GM06990 (cell line): ENCODE measurements around the gene ARHGEF37.
A peak's percentile ranks its signal among the peaks of the same experiment; 100 is the strongest.
"Not testable (repeated sequence)": the region's sequence is repeated elsewhere in the genome, so short reads cannot be mapped to it uniquely, and the experiment has no call there.

Experiments used
- DNase-seq: peaks from one replicate; pipeline ENCODE4 v3.0.0-alpha.2; 2011; ENCODE audit not compliant: insufficient read length; ENCODE audit errors: extremely low read depth
- H3K27me3 ChIP-seq: replicated peaks from 2 replicates; pipeline ENCODE4 v1.6.0; 2011; ENCODE audit warnings: low read length; ENCODE audit not compliant: control insufficient read depth, insufficient read depth
- H3K36me3 ChIP-seq: 2 replicates; pipeline ENCODE4 v1.5.1; 2011; ENCODE audit warnings: low read length; ENCODE audit not compliant: control insufficient read depth, insufficient read depth
- H3K4me3 ChIP-seq: replicated peaks from 2 replicates; pipeline ENCODE4 v1.5.1; 2011; ENCODE audit warnings: low read depth, mild to moderate bottlenecking, control low read depth, low read length
- CTCF ChIP-seq: IDR thresholded peaks from 2 replicates; pipeline ENCODE4 v1.5.1; 2011; ENCODE audit warnings: low read length, control low read depth, mild to moderate bottlenecking, inconsistent platforms; ENCODE audit not compliant: insufficient read depth, poor library complexity, severe bottlenecking

The ARHGEF37 gene

GRCh38 chr5:149667084-149667828 is 86.0 kb downstream of the ARHGEF37 start:
- peak; percentile 84 for TF ChIP-seq CTCF
- Histone ChIP-seq H3K36me3 (no peaks in the 10 kb centered on the region), H3K4me3 (no peak overlapping the region), H3K27me3 (no peaks in the 10 kb centered on the region)
- DNase-seq, result no peak

DNA sequence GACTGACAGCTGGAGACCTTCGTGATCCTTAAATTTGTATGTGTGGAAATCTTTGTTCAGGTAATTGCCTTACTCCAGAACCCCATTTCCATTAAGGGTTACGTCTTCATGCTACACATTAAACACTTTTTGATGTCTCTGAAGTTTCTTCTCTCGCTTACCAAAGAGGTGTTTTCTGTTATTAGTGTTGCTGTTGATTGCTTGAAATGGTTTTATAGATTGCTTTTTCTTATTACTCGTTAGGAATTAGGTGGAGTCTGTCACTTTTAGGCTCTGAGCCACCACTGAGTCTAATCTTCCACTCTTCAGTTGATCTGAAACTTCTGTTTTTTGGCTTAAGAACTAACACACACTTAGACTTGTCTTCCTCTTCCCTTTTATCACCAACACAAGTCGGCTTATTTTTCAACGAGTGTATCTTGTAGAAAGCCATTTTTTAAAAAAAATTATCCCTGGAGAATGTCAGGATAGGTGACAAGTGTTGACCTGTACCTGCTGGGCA is 86.6 kb downstream of the ARHGEF37 start:
- peak; percentile 30 for DNase-seq
- no peak overlapping the region for H3K4me3 ChIP-seq
- TF ChIP-seq CTCF, result no peak
- H3K36me3 ChIP-seq, result no peaks in the 10 kb centered on the region
- no peaks in the 10 kb centered on the region for H3K27me3 ChIP-seq

- not testable (repeated sequence) for H3K27me3 ChIP-seq, H3K4me3 ChIP-seq, H3K36me3 ChIP-seq, DNase-seq
Observed at GRCh38 chr5:149669273-149669672, 88.0 kb downstream of the ARHGEF37 start.

DNA sequence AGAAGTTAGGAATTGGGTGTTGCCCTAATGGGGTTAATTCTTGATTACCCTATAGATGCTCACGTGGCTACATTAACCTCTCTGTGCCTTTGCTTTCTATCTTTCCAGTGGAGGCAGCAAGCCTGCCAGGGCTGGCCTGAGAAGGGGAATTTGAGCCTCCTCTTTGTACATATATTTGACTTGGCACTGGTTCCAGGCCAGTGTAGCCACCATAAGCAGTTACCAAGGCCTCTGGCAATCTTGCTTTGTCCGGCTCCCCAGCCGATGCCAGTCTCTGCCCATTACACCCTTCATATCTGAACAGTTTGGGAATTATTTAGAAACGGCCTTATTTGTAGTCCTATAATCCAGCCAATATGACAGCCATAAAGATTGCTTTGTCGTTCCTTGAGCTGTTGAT is 90.2 kb downstream of the ARHGEF37 start:
- Histone ChIP-seq H3K4me3 (no peak overlapping the region), H3K36me3 (no peaks in the 10 kb centered on the region), H3K27me3 (no peaks in the 10 kb centered on the region)
- TF ChIP-seq CTCF, result no peak
- no peak for DNase-seq

- TF ChIP-seq CTCF, result no peak
- H3K27me3 ChIP-seq, result no peaks in the 10 kb centered on the region
- no peak overlapping the region for H3K4me3 ChIP-seq
- H3K36me3 ChIP-seq, result no peaks in the 10 kb centered on the region
- DNase-seq, result no peak
Observed at GRCh38 chr5:149672701-149673476, 91.6 kb downstream of the ARHGEF37 start.

GRCh38 chr5:149674686-149675085 is 93.4 kb downstream of the ARHGEF37 start:
- DNase-seq, result no peak
- Histone ChIP-seq H3K27me3 (no peaks in the 10 kb centered on the region), H3K36me3 (no peaks in the 10 kb centered on the region), H3K4me3 (no peak overlapping the region)
- no peak for TF ChIP-seq CTCF
